BJ (cell line): ENCODE data around the gene LRTM2. TPM values are rescaled to one million over a fixed set of nuclear protein-coding genes. Genes with fewer than 3 reads are reported as not detected.

Experiments used
- CTCF ChIA-PET: fragments of 350-600 bp; formaldehyde crosslinking; extraction: SDS; loops from one replicate; lab custom pipeline; 2021; ENCODE audit warnings: antibody characterized with exemption, inconsistent platforms; lab: Yijun Ruan, JAX
- POLR2A ChIA-PET: fragments of 300-600 bp; sonication (Branson Sonifier 250); formaldehyde crosslinking; extraction: SDS; loops from one replicate; lab custom pipeline; 2021; ENCODE audit warnings: antibody characterized with exemption; lab: Charles Lee
- DNase-seq: peaks from one replicate; pipeline ENCODE4 v3.0.0-alpha.2; 2011; ENCODE audit warnings: low read depth
- H3K27me3 ChIP-seq: 2 replicates; pipeline ENCODE4 v1.6.0; 2011; ENCODE audit warnings: low read length; ENCODE audit not compliant: control insufficient read depth, insufficient read depth
- H3K36me3 ChIP-seq: 2 replicates; pipeline ENCODE4 v1.5.1; 2011; ENCODE audit warnings: low read length; ENCODE audit not compliant: control insufficient read depth, insufficient read depth
- H3K4me3 ChIP-seq: 2 replicates; pipeline ENCODE4 v1.5.1; 2011; ENCODE audit warnings: low read depth, mild to moderate bottlenecking, control low read depth, low read length
- CTCF ChIP-seq: IDR thresholded peaks from 2 replicates; pipeline ENCODE4 v1.5.1; 2011; ENCODE audit warnings: low read depth, mild to moderate bottlenecking, control low read depth, inconsistent platforms, low read length, moderate library complexity; ENCODE audit not compliant: insufficient read depth
- polyA plus RNA-seq: library from polyadenylated mRNA; depleted of rRNA; stranded (reverse); fragments of >200 nt; gene quantifications from 2 replicates; pipeline ENCODE4 v1.2.3, GENCODE V29; 2011

The LRTM2 gene
- polyA plus RNA-seq, 1 experiment, result not detected

GRCh38 chr12:1851151-1851701 lies 30.9 kb downstream of the LRTM2 start:
- DNase-seq, result peak; percentile 15
- ChIA-PET CTCF (no interaction called here), POLR2A (no interaction called here)
- Histone ChIP-seq H3K36me3 (no peaks in the 10 kb centered on the region), H3K4me3 (no peak overlapping the region), H3K27me3 (peaks cover 21% of the 10 kb centered on the region)
- TF ChIP-seq CTCF, result no peak

GRCh38 chr12:1852076-1852475 lies 31.7 kb downstream of the LRTM2 start:
- peaks cover 18% of the 10 kb centered on the region for H3K27me3 ChIP-seq
- ChIA-PET CTCF (no interaction called here), POLR2A (no interaction called here)

GRCh38 chr12:1853716-1854115 lies 33.4 kb downstream of the LRTM2 start:
- DNase-seq, result no peak
- no peak for TF ChIP-seq CTCF
- ChIA-PET CTCF (no interaction called here), POLR2A (no interaction called here)
- Histone ChIP-seq H3K27me3 (peaks cover 12% of the 10 kb centered on the region), H3K4me3 (no peak overlapping the region), H3K36me3 (no peaks in the 10 kb centered on the region)

More at GRCh38 chr12:1852076-1852475, 31.7 kb downstream of the LRTM2 start:
- DNase-seq, result no peak
- no peak for TF ChIP-seq CTCF
- H3K36me3 ChIP-seq, result no peaks in the 10 kb centered on the region
- no peak overlapping the region for H3K4me3 ChIP-seq

- Histone ChIP-seq H3K36me3 (no peaks in the 10 kb centered on the region), H3K4me3 (no peak overlapping the region), H3K27me3 (peaks cover 10% of the 10 kb centered on the region)
- POLR2A ChIA-PET, result no interaction called here
- DNase-seq, result no peak
- CTCF ChIA-PET, result no interaction called here
- TF ChIP-seq CTCF, result no peak
Measured at GRCh38 chr12:1855241-1855640, 34.9 kb downstream of the LRTM2 start.

GRCh38 chr12:1857086-1857485 lies 36.7 kb downstream of the LRTM2 start:
- ChIA-PET CTCF (interaction anchor here (1.3 kb wide), 1 partner anchor 83 kb away, joined by 4 read pairs; no protein-coding TSS in a partner anchor), POLR2A (no interaction called here)
- no peaks in the 10 kb centered on the region for H3K36me3 ChIP-seq
- no peak for DNase-seq
- peaks cover 9% of the 10 kb centered on the region for H3K27me3 ChIP-seq
- no peak for TF ChIP-seq CTCF
- H3K4me3 ChIP-seq, result no peak overlapping the region
